ENCODE results near the gene RBM19.
"Not testable (repeated sequence)": the region's sequence is repeated elsewhere in the genome, so short reads cannot be mapped to it uniquely, and the experiment has no call there.

Gene RBM19

DNA sequence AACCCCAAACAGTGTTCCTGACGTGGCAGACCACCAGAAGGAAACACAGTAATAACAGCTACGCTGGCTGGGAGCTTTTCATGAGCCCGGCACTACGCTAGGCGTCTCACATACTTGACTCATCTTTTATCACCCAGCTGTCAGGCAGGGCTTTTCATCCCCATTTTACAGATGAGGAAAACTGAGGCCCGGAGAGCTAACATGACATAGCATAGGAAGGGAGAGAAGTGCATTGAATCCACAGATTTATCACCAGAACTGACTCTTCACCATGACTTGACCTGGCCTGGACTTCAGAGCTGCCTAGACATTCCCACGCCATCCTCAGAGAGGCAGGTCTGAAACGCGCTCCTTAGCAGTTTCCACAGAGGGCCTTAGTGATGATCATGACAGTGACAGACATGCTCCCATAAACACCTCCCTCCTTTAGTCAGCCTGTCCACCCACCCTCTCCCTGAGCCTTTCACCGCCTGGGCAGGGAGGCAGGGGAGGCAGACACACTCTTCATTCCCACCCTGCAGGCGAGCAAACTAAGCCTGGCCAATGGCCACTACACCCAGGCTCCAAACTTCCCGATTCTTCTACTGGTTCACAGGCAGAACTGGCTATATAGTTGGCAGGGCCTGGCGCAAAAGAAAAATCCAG, 56.2 kb downstream of the RBM19 start:
- no peak overlapping the region for H3K4me3 ChIP-seq
- H3K27ac ChIP-seq, result no peak overlapping the region

DNA sequence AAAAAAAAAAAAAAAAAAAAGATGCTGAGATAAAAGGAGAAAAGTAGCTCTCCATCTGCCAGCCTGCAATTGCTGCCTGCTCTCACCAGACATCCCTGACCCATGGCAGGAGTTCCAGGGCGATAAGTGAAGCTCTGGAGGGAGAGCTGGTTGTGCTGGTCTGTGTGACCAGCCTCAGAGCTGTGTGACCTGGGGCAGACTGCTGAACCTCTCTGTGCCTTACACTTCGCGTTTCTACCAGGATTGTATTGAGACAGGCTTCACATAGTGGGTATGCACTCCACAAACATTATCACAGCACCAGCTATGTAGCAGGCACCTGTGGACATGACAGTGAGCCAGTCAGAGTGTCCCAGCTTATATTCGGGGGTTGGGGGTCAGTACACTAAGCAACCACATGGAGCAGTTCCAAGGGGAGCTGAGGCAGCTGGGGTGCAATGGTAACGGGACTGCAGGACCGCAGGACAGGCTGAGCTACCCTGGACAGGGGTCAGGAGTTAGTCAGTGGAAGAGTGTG, 57.5 kb downstream of the RBM19 start:
- Histone ChIP-seq H3K4me3 (no peak overlapping the region), H3K27ac (no peak overlapping the region)

DNA sequence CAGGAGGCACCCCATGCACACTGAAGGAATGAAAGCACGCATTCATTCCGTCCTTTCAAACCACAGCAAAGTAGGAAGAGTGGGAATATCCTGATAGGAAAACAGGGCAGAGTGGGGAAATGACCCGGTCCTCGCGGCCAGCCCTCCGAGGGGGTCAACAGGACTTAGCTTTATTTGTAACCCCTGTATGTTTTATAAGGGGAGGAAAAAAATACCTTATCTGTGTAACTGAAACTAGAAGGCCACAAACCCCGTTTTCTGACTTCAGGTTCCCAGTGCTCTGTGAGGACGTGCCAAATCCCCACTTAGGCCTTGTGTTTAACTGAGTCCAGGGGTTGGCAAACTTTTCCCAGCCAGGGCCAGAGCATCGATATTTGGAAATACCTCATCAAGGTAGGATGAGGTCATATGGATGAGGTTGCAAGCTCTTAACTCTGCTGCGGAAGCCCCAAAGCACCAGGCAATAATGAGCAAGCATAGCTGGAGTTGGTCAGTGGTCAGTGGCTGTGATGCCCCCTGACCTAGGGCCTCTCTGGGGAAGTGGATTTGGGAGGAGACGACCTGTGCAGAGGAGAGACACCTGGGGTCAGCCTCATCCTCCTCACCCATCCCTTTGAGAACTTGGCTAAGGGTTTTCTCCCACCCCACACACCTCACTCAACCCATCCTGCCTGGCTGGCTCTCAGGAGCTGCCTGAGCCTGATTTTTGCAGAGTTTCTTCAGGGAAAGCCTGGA, 58.5 kb downstream of the RBM19 start:
- Histone ChIP-seq H3K27ac (no peak overlapping the region), H3K4me3 (no peak overlapping the region)

DNA sequence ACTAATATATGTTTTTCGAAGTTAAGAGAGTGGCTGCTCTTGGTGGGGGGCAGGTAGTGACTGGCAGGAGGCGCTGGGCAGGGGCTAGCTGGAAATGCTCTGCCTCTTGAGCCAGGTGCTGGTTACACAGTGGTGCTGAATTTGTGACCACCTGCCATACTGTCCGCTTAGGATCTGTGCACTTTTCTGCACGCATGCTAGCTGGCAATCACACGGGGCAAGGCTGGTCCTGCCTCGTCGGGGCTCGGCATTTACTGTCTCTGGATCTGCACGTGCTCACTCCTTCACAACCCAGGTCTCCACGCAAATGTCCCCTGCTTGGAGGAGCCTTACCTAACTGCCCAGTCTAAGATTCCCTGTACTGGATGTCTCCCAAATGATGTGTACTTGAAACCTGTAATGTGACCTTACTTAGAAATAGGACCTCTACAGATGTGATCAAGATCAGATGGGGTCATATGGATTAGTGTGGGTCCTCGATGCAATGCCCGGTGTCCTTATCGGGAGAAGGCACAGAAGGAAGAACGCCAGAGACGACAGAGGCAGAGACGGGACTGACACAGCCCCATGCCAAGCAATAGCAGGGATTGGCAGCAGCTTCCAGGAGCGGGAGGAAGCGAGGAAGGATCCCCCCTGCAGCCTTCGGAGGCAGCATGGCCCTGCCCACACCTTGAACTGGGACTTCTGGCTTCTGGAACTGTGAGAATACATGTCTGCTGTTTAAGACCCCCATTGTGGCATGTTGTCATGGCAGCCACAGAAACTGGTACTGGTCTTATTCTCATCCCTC, 59.5 kb downstream of the RBM19 start:
- H3K4me3 ChIP-seq, result no peak overlapping the region
- H3K27ac ChIP-seq, result no peak overlapping the region

DNA sequence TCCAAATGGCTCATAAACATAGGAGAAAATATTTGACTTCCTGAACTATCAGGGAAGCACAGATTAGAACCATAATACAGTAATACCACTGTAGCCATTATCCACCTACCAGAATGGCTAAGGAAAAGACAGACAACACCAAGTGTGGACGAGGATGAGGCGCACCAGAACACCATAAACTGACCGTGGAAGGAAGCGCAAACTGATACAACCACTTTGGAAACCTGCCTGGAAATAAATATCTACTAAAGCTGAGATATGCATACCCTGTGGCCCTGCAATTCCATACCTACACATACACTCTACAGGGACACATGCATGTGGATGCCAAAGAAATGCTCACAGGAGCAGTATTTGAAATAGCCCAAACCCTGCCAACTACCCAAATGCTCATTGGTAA, 60.3 kb downstream of the RBM19 start:
- no peak overlapping the region for H3K27ac ChIP-seq
- H3K4me3 ChIP-seq, result no peak overlapping the region

DNA sequence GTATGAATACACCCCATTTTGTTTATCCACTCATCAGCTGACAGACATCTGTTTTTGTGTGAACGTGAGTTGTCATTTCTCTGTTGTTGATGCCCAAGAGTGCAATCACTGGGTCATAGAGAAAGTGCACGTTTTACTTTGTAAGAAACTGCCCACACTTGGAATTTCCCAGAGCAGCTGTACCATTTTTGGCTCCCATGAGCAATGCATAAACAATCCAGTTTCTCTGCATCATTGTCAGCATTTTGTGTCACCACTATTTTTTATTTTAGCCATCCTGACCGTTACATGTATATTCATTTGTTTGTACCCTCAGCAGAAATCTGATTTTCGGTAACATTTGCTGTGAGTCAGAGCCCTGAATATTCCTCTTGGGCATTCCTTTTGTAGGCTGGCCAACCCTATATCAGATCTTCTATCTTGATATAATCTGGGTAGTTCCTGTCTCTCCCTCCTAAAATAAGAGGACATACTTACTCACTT, 62.7 kb downstream of the RBM19 start:
- no peak overlapping the region for H3K27ac ChIP-seq
- no peak overlapping the region for H3K4me3 ChIP-seq

DNA sequence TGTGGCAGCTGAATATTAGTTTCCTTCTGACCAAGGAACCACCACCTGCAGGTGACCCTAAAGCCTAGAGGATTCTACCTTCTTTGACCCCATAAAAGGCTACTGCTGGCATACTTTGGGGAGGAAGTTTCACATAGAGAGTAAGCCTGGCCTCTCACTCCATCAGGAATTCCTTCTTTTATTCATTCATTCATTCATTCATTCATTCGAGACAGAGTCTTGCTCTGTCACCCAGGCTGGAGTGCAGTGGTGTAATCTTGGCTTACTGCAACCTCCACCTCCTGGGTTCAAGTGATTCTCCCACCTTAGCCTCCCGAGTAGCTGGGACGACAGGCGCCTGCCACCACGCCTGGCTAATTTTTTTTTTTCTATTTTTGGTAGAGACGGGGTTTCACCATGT, 64.8 kb downstream of the RBM19 start:
- H3K4me3 ChIP-seq, H3K27ac ChIP-seq: not testable (repeated sequence)

DNA sequence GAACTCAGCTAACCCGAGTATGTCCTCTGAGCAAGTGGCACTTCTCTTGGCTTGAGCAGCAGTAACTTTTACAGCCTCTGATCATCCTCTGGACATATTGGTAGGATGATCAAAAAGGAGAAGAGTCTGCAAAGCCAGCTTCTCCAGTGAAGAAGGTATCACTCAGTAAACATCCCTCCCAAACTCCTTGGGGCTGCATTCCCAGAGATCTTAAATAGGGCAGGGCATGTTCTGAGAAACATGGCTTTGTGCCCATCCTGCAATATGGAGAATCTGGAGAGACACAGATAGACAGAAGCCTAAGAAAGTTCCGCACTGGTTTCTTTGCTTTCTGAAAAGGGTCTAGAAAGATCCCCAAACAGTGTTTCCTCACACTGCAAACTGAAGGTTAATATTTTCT, 65.4 kb downstream of the RBM19 start:
- Histone ChIP-seq H3K4me3 (no peak overlapping the region), H3K27ac (peak overlapping the region in 8 of 21 experiments; percentile 39 to 73 (median 54))

DNA sequence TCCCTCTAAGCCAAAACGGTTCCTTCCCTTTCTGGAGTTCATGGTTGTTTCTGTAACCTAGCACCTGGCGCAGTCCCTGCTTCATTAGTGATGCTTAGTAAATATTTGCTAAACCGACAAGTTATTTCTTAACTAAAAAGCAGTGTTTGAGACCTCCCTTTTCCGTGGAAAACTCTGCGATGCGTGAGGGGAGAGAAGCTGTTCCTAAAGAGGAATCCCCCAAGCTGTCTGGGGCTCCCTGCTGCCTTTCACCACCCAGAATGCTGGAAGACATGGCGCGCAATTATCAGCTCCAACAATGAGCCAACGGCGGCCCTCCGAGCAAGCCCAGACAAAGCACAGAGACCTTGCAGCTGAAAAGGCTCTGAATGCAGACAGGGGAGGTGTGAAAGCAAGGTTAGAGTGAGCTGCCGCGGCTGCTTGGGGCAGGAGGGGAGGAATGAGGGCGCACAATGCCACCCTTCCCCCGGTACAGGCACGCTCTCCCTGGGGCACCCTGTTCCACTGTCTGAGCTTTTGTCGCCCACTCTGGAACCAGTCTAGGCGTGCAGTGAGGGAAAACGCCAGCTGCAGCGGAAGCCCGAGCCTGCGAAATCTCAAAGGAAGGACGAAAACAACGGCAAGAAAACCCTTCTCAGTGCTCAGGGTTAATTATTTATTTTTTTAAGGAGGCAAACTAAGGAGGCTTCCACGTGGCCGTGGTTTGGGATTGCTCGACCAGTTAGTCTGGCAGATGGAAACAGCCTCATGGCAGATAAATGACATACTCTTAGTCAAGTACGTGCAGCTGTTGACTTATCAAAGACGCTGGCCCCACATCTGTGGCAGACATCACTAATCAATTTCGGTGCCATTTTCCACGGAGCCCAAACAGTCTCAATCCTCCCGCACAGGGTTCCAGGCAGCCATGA, 66.3 kb downstream of the RBM19 start:
- Histone ChIP-seq H3K27ac (peak overlapping the region in 11 of 21 experiments; percentile 39 to 73 (median 56)), H3K4me3 (no peak overlapping the region)

DNA sequence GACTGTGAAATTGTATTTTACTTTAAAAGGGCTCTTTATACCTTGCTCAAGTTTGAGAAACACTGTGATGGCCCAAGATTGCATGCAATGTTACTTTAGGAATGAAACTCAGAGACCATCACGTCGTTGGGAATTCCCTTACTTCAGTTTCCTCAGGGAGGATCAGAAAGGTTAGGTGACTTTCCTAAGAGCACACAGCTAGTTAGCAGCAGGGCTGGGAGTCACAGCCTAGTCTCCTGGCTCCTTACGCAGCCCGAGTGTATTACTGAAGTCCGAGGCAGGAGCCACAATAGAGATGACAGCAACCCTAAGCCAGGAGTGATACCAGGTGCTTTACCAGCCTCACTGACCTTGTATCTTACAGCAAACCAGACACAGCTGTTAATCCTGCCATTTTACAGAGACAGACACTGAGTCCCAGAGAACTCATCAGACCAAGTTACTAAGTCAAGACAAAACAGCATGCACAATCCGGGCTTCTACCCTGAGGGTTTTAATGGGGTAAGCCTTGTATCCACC, 67.0 kb downstream of the RBM19 start:
- H3K27ac ChIP-seq, result peak overlapping the region in 9 of 21 experiments; percentile 30 to 73 (median 53)
- H3K4me3 ChIP-seq, result no peak overlapping the region

DNA sequence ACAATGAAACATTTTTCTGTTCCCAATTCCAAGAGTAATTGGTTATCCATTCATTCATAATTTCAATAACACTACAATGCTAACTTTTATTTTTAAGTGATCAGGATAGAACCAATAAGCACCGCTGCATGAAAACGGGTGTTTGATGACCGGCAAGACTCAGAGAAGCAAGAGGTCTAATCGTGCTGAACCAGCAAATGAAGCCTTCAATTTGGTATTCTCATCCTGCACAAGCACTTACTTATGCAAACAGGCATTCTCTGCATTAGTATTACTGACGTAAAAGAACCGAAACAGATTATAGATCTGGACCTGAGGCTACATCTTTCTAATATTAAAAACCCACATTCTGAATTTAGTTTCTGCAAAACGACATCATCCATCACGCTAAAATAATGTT, 67.7 kb downstream of the RBM19 start:
- Histone ChIP-seq H3K27ac (no peak overlapping the region), H3K4me3 (no peak overlapping the region)

DNA sequence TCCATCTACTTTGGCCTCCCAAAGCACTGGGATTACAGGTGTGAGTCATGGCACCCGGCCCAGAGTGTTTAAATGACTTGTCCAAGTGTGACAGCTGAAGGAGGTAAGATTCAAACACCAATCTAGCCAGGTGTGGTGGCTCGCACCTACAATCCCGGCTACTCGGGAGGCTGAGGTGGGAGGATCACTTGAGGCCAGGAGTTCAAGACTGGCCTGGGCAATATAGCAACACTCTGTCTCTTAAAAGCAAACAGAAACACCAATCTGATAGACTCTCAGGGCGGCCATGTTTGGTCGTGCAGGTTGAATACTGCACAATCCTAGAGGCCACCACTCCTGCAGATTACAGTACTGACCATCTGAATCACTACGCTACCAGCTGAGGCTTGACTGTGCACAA, 68.7 kb downstream of the RBM19 start:
- Histone ChIP-seq H3K4me3 (no peak overlapping the region), H3K27ac (no peak overlapping the region)

DNA sequence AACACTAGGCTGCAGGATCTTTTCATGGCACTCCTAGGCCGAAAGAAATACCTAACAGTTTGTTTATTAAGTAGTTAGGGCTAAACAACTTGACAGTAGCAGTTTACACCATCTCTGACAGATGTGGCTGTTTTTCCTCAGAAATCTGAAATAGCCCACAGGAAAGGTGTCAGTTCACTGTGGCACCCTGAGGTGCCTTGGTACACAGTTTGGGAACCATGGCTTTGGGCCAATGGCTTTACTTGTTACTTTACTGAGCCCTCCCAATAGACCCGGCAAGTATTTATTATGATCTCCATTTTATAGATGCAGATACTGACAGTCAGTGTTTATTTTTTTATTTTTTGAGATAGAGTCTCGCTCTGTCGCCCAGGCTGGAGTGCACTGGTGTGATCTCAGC, 69.3 kb downstream of the RBM19 start:
- H3K4me3 ChIP-seq, result no peak overlapping the region
- no peak overlapping the region for H3K27ac ChIP-seq

DNA sequence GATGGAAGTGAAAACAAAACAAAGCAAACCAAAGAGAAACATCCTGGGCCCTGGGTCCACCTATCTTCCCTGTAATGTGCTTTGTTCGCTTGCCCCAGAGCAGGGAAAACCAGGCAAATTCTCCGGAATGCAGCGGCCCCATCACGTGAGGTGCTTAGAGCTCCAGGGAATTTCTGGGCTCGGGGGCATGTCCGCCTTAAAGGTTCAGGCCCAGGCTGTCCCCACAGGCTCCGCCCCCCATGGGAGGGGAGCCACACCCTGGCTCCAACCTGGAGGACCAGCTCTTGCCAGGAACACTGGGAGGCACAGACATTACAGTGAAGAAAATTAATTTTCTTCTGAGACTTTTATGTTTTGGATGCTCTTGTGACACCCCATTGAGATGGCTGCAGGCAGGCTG, 69.9 kb downstream of the RBM19 start:
- Histone ChIP-seq H3K4me3 (no peak overlapping the region), H3K27ac (no peak overlapping the region)

DNA sequence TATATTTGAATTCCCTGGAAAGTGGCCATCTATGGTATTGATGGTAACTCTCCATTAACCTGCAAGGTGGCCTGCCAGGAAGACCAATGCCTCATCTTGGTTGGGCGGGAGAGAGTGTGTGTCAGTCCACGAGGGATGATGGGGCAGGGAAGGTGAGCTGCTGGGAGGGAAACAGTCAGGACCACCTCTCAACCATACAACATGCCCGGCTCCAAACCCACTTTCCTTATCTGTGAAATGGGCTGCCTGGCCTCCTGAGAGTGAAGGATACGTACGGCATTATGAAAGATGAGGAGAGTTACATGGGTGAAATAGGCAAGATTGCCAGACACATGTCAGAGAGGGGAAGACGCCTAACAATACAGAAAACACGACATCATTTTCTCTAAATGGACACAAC, 70.9 kb downstream of the RBM19 start:
- Histone ChIP-seq H3K4me3 (no peak overlapping the region), H3K27ac (no peak overlapping the region)

DNA sequence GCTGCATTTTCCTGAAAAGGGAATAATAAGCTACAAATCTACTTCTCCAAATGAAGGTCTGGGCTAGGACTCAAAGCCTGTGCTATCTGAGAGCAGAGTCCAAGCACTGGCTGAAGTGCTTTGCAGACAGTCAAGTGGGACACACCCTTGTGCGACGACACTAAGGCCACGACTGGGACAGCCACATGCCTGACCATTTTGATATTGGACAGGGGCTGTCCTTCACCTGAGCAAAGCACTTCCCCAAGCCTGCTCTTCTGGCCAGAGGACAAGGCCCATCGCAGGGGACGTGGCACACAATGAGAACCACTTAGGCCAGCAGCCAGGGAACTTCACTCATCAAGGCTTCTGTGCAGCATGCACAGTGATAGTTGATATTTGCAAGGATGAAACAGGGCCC, 71.4 kb downstream of the RBM19 start:
- Histone ChIP-seq H3K4me3 (no peak overlapping the region), H3K27ac (no peak overlapping the region)

DNA sequence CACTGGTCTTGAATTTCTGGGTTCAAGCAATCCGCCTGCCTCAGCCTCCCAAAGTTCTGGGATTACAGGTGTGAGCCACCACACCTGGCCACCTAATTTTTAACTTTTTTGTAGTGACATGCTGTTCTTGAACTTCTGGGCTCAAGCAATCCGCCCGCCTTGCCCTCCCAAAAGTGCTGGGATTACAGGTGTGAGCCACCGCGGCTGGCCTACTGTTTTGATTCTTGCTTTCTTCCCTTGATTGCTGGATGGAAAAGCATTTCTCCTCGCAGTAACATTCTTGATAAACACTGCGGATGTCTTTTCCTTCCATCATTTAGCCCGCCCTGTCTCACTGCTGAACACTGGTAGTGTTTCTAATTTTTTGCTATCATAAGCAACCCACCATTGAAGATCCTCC, 72.9 kb downstream of the RBM19 start:
- Histone ChIP-seq H3K4me3 (no peak overlapping the region), H3K27ac (no peak overlapping the region)

DNA sequence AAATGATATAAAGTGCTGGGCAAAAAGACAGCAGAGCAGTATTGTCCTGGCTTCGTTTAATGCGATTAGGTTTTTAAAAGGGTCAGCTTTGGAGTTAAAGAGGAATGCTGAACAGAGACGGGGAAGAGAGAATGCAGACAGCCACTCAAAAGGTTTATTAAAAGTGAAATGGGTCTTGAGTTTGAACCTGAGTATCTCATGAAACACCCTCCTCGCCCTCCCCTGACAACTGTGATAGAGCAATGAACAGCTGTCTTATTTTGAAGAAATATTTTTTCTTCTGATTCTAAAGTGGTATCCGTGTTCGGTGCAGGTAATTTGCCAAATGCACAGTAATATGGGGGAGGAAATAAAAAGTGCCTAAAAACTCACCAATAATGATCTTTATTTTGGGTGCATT, 73.6 kb downstream of the RBM19 start:
- Histone ChIP-seq H3K27ac (no peak overlapping the region), H3K4me3 (no peak overlapping the region)

DNA sequence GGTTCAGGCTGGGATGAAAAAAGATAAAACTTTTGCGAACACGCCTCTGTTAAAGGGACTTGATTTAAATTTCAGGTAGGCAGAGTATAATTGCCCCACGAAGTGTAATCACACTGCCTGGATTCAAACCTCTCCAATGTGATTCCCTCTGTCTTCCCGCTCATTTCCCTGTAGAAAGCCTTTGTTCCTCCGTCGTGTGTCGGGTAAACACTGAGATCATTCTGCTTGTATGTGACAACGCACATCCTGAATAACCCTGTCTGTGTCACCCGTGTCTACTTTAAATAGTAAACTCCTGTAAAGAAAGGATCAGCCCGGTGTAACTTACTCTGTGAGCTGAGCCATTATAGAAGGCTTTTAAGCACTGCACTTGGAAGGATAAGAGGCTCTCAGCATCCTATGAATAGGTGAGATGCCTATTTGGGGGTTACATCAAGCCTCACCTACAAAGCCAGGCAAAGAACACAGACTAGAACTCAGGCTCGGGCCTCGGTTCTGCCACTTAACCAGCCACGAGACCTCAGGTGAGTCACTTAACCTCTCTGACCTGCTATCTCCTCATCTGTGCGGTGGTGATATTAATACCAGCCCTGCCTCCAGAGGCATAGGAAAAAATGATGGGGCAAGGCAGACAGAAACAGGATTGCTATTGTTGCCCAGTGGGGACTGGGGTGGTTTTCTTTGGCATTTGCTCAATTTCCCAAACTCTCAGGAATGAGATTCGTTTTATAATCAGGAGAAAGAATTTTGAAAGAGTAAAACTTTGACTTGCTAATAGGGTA, 74.2 kb downstream of the RBM19 start:
- no peak overlapping the region for H3K27ac ChIP-seq

More for the DNA sequence above, 74.2 kb downstream of the RBM19 start:
- H3K4me3 ChIP-seq, result no peak overlapping the region

Measured in skin epidermis (tissue), 12 donors.